Neural progenitor cell (in vitro differentiated cells): ENCODE results near the gene CYP4F3.

ENCODE experiments used
- CTCF ChIP-seq: fragments of 200-600 bp; sonication (generic); IDR thresholded peaks from 2 replicates; pipeline ENCODE4 v1.5.1; 2017; ENCODE audit warnings: antibody characterized with exemption, mild to moderate bottlenecking
- EZH2phosphoT487 ChIP-seq: fragments of 200-600 bp; sonication (generic); IDR thresholded peaks from 2 replicates; pipeline ENCODE4 v1.6.1; 2017; ENCODE audit warnings: antibody characterized with exemption

GRCh38 chr19:15636026-15636425 lies 4.7 kb upstream of the CYP4F3 start:
- TF ChIP-seq CTCF, result no peak
- no peak for TF ChIP-seq EZH2phosphoT487
